Measurements from ENCODE around the gene RSPO1.
"Not testable (repeated sequence)": the region's sequence is repeated elsewhere in the genome, so short reads cannot be mapped to it uniquely, and the experiment has no call there.

The RSPO1 gene

DNA sequence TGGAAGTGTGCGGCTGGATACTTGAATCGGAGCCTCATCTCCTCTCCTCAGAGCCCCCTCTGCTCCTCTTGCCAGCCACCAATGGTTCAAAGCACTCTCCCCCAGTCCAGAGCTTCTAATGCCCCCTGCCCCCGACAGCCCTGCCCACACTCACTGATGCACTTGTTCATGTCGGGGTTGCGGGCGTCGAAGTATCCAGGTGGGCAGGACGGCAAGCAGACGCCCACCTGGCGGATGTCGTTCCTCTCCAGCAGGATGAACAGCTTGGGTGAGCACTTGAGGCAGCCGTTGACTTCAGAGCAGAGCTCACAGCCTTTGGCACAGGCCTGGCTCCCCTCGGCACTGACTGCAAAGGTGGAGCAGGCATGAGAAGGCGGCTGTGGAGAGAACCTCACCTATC is 18.4 kb downstream of the RSPO1 start:
- DNase-seq (ENCODE audit: low read depth) = no peak

DNA sequence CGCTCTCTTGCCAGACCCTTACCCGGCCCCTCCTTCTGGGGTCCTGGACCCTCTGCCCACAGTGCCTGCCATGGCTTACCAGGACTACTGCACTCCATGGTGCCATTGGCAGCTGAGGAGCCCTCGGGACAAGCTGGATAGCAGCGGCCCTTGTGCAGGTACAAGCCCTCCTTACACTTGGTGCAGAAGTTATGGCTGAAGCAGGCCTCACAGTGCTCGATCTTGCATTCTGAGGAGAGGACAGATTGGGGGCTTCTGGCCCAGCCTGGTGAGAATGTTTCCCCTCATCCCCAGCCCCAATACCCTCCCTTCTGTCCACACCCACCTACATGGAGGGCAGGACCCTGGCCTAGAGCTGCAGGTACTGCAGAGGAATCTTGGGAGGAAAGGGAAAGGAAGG is 20.6 kb downstream of the RSPO1 start:
- no peak for DNase-seq (ENCODE audit: low read depth)

DNA sequence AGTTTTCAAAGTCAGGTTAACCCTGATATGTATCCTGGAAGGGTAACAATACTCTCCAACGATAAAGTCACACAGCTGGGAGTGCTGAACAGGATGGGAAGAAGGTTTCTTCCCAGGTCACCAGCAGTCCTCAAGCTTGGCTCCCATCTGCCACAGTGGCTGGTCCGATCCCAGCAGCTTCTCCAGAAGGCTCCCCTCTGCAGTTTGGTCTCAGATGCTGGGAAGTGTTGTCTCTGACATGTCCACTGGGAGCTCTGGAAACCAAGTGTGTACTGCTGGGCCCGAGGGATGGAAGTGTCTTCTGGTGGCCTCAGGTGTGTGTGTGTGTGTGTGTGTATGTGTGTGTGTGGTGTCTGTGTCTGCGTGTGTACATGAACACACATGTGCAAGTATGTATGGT is 22.5 kb downstream of the RSPO1 start:
- no peak for DNase-seq (ENCODE audit: low read depth)

DNA sequence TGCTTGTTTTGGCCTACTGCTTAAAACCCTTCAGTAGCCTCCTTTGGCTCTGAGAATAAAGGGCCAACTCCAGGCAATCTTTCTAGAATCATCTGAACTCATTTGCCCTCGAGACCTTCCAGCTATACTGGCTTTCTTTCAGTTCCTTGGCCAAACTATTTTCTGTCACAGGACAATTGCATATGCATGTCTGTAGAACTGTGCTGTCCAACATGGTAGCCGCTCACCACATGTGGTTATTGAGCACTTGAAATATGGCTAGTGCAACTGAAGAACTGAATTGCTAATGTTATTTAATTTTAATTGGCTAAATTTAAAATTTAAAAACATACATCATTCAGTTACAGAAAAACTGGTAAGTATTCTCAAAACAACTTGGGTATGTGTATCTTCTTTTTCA is 24.7 kb downstream of the RSPO1 start:
- no peak for DNase-seq (ENCODE audit: low read depth)

DNA sequence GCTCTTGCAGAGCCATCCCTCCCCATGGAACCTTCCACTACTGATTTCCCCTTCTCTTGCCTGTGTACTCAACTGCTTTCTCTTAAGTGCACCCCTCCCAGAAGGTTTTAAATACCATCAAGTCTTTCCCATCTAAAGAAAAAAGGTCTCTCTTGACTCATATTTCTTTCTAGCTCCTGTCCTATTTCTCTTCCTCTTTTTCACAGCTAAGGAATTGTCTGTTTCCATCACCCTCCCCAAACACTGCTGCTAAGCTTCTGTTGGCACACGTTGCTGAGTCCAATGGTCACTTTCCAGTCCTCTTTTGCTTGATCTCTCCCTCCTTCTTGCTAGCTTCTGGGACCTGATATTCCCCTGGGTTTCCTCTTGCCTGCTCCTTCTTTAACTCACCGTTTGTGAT is 25.7 kb downstream of the RSPO1 start:
- no peak for DNase-seq (ENCODE audit: low read depth)

DNA sequence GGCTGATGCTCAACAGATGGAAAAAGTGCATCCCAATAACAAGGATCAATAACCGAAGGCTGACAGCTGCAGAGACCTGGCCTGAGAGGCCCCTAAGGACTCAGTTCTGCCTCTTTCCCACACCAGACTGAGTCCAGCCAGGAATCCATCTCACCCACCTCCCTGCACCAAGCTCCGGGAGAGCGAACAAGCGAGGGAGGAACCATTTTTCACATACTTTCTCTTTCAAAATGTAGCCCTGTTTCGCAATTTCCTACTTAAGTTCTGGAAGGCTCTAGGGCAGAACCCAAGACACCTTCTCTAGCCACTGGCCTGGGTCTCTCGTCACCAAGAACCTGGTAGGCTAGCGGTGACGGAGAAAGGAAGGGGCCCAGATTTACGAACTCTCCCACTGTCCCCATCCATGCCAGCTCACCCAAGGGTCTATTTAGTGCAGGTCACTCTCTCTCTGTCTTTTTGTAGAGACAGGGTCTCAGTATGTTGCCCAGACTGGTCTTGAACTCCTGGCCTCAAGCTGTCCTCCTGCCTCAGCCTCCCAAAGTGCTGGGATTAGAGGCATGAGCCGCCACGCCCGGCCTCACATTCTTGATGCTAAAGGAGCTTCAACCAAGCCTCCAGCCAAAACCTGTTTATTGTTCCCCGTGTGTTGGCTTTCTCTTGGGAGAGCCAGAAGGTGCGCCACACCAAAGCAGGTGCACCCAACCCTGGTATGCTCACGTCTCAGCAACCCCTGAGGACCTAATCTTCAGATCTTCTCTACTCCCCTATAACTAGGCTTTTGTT is 28.0 kb downstream of the RSPO1 start:
- no peak for DNase-seq (ENCODE audit: low read depth)

DNA sequence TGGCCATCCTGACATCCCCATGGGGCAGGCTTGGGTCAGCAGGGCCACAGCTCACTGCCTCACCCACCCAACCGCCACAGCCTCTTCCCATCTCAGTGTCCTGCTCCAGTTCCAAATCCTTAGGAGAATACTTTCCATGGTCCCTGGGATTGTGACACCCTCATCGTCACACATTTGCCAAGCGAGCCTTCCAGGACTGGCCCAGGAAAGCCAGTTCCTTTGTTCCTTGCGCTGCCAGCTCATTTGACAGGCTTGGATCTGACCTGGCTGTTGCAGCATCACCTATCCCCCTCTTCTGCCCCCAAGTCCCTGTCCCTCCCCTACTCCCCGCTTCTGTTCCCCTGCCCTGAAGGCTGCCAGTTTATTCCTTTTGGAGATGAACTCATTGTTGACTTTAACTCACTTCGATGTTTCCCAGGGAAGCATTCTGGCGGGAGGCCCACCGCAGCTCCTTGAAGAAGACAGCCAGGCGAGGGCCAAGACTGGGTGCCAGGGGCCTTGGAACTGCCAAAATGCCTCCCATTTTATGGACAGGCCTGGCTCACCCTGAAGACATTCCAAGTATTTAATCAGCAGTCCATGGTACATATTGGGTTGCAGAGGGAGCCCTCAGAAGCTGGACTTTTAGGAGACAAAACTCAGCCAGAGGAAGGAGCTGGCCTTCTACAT is 28.8 kb downstream of the RSPO1 start:
- no peak for DNase-seq (ENCODE audit: low read depth)

DNA sequence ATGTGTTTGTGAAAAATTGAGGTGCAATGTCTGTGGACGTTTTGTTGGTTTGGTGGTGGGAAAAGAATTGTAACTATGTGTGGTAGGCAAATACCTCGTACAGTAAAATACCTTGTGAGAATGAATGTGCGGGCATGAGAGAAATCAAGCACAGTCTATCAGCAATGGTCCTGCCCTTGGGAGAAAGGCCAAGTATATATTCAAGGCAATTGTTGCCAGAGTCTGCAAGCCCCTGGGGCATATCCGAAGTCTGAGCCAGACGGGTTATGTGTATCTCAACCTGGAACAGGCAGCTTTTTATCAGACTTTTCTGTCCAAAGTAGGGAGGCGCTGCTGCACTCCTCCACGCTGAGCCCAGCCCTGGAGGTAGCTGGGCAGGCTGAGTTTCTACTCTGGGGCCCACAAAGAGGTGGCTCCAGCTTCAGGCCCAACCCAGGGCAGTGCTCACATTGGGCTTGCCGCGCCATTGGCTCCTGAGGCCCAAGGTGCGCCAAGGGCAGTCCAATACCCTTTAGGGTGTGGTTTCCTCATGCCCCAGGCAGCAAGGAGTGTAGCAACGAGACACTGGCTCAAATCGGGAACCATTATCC is 29.5 kb downstream of the RSPO1 start:
- DNase-seq (ENCODE audit: low read depth) = no peak

DNA sequence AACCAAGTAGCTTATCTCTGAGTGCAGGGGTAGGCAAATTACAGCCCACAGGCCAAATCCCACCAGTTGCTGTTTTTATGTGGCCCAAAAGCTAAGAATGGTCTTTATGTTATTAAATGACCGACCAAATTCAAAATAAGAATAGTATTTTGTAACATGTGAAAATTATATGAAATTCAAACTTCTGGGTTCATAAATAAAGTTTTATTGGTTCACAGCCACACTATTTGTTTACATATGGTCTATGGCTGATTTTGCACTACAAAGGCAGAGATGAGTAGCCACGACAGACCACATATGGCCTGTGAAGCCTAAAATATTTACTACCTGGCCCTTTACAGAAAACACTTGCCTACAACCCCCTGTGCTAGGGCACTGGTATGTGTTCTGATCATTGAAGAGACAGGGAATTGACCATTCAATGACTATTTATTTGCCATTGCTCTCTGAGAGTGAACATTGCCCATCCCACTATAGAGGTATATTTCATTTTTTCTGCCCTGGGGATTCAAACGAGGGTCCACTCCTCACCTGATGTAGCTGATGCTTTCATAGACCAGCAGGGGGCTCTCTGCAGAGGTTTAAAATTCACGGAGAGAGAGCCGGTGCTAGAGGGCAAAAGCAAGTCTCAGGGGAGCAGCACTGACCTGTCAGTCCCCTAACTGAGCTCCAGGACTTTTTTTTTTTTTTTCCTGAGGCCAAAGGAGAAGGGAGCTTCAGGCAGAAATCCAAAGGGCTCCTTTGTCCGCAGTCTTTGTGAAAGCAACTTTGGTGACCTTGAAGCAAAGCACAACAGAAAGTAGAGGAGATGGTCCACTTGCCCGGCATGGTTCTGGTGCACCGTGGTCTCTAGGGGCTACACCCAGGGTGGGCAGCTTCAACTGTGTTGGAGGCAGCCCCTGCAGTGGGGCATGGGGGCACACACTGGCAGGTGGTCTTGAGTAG is 31.7 kb downstream of the RSPO1 start:
- DNase-seq (ENCODE audit: low read depth) = peak; percentile 13

DNA sequence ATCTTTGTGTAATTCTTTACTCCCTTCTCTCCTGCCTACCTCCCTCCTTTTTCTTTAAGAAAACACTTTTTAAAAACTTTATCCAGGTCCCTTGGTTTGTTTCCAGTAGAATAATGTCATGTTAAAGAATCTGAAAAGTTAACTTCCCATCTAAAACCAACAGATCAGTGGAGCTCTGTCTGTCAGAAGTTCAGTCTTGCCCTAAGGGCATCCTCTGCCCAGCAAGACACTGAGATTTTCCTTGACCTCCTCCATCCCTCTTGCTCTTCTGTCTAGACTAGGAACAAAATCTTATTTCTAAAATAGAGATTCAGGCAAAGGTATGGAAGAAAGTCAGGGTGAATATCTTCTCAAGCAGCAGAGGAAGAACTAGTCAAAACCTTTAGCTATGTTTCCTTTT is 33.3 kb downstream of the RSPO1 start:
- DNase-seq (ENCODE audit: low read depth) = no peak

DNA sequence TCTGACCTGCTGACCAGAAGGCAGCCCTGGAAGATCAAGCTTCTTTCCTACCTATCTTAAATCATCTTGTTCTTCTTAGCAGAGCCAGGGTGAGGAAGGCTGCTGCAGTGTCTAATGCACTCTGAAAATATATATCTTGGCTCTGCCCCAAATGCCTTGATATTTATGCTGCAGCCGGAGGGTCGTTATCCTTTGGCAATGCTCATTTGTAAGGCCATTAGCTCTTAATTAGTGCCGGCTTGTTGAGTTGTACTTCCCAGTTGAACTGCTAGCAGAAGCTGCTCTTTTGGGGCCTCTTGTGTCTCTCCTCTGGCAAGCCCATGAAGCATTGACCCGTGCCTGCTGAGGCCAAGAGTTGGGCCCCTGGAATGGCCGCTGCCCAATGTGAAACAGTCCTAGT is 34.8 kb downstream of the RSPO1 start:
- DNase-seq (ENCODE audit: low read depth) = no peak

DNA sequence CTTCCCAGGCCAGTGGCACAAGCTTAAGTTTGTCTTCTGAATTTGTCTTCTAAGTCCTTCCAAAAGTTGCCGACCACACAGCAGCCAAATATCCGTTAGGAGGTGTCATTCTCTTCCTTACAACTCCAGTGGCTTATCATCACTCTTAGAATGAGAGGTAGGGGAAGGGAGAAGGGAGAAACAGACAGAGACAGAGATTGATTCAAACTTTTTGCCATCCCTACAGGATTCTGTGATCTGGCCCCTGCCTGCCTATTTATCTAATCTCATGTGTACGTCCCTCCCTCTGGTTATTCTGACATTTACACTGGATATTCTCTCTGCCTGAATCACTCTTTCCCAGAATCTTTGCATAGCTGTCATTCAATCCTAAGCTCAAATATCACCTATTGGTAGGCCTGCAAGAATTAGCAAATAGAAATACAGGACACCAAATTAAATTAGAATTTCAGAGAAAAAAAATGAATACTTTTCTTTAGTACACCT is 38.5 kb downstream of the RSPO1 start:
- DNase-seq (ENCODE audit: low read depth) = no peak

DNA sequence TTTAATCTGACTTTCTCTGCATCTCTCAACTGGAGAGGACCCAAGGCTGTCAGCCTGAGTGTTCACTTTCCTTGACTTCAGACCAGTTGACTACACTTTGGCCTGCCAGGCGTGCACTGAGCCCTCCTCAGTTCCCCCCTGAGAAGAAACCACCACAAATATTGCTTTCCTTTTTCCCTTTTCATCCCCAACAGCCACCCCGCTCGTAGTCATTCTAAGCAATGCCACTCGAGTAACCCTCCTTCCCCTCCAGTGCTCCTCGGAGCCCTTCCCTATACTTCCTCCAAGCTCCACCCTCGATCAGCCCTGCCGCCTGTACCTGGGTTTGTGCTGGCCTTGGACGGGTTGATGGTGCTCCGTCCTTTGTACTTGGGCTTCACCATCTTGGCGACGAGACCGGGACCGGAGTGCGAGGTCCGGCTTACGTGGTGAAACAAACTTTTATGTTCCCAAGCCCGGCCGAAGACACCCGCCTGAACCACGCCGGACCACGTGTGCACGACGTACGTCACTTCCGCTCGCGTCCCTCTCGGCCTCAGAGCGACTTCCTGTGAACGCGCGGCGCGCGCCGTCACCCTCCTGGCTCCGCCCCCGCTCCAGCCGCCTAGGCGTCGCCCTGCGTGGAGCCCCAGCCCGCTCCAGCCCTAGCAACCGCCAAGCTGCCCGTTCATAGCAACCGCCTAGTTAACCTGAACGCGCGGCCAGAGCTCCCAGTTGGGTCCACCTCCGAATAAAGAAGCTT is 39.1 kb downstream of the RSPO1 start, which contains the start of gene GNL2:
Gene GNL2 (minus strand): TSS at position 498 of the 742 bp plus-strand sequence. CDS start 115 bp downstream, at position 383.
- peak; percentile 93 for DNase-seq (ENCODE audit: low read depth)

DNA sequence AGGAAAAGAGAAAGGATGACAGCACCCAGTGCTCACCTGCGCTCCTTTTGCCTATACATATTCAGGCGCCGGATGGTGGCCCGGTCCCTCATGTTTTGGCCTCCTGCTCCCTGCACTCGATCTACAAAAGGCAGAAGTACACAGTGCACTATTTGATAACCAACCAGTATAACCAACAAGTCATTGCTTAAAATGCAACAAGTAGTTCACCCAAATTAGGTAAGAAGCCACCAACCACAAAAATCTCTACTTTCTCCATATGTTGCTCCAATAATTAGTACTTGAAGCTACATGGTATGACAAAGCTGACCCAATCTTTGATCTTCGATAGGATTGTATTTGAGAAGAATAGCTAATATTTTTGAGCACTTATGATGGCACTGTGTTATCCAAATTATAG is 41.0 kb downstream of the RSPO1 start:
- DNase-seq (ENCODE audit: low read depth) = no peak

DNA sequence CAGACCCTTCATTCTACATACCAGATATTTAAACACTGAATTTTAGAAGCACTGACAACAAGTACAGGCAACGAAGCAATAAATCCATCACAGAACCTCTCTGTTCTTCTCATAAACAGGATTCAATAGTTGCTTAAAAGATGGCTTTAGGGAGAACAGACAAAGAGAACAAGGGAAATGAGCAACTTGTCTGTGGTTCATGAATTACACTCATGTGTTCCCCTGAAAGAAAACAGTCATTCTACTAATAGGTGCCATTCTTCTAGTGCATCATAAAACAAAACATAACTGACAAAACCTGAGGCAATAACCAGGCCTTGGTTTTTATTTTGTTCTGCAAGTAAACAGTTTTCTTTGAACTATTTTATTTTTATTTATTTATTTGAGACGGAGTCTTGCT is 45.8 kb downstream of the RSPO1 start:
- DNase-seq (ENCODE audit: low read depth) = no peak

DNA sequence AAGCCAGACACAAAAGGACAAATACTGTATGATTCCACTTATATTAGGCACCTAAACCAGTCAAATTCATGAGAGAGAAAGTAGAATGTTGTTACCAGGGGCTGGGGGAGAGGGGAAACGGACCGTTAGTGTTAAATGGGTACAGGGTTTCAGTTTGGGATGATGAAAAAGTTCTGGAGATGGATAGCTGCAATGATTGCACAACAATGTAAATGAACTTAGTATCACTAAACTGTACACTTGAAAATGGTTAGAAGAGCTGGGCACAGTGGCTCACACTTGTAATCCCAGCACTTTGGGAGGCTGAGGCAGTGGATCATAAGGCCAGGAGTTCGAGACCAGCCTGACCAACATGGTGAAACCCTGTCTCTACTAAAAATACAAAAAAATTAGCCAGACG is 50.1 kb downstream of the RSPO1 start:
- not testable (repeated sequence) for DNase-seq (ENCODE audit: low read depth)

DNA sequence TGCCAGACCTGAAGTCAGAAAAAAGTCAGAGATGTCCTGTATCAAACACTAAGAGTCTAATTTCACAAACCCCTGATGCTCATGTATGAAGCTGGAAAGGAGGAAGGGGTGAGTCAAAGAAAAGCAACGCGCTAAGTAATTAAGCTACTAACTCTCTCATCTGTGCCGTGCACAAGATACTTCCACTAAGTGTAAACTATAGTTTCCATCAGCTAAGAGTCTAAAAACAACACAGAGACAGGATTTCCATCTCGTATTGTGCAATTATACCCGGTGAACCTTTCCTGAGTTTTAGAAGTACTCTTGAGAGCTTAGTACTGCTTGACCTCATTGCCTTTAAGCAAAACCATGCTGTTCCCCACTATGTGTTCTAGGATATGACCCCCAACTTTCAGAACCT is 59.0 kb downstream of the RSPO1 start:
- no peak for DNase-seq (ENCODE audit: low read depth)

DNA sequence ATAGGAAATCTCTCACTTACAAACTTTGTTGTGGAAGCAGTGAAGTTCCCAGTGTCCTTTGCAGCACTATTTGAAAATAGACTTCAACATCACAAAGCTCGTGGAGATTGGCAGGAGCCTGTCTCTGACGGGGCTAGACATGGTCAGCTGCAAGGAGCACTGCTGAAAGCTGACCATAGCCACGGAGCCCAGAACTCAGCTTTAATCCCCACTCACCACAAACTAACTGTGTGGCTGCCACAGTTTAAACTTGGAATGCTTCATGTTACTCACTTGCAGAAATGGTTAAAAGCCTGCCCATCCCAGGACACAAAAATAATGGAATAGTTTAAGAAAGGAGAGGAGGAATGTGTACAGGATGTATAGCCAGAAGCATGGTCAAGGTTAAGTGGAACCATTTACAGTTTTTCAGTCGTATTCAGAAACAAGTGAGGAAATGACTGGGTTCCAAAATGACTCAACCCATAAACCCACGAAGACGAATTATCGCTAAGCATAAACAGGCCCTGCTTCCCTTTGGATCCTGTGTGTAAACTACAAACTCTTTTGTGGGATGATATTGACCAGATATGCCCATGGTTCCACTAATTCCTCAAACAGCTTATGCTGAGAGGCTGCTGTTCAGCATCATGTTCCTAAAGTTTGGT is 59.7 kb downstream of the RSPO1 start:
- no peak for DNase-seq (ENCODE audit: low read depth)

DNA sequence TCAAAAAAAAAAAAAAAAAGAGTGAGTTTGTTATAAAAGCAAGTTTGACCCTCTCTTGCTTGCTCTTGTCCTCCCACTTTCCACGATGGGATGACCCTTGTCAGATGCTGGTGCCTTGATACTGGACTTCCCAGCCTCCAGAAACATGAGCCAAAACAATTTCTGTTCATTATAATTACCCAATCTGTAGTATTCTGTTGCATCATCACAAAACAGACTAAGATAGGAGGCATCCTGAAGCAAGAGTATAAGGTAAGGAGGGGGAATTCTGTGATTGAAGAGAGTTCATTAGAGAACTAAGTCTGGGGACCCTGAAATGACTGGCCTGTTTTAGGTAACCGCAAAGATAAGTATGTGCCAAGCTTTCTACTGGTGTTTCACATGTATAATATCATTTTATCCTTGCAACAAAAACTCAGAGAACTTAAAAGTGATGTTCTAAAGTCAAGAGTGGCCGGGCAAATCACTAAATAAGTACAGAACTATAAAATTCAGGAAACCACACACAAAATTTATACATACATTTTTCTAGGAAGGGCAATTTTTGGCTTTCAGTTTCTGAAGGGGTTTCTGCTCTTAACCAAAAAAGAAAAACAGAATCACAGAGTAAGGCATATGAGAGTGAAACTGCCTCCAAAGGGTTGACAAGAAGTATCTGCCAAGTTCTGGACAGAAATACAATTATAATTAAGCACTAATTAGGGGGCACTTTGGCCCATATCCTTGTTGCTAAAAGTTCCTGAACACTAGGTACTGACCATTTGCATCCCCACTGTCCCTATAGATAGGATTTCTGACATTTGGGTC is 64.0 kb downstream of the RSPO1 start:
- DNase-seq (ENCODE audit: low read depth) = no peak

DNA sequence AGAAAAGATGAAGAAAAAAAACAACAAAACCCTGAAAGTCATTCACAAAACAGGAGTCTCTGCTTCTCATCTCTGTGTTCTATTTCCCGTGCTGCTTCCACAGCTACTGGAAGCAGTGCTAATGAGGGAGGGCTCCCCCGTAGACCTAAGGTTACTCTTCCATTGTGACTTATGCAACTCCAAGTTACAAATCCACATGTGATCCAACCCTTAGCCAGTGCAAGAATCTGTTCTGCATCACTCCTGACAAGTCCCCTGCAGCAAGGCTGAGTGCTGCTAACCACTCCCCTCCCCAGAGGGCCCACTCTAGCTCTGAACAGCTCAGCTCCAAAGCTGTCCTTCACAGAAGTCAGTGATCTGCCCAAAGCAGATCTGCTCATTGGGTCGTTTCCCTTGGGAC is 67.7 kb downstream of the RSPO1 start:
- DNase-seq (ENCODE audit: low read depth) = no peak

Measured in stimulated activated CD4-positive, alpha-beta T cell treated with anti-CD3 and anti-CD28 coated beads, Interleukin-2, amount 100 ng/mL, for 4 hours (primary cell).